NCI-H345 treated with DMSO at 0.1 percent for 48 hours (cell line): ENCODE data around the gene MCAM.

Source experiments
- DNase-seq: peaks from one replicate; lab custom pipeline; 2025; ENCODE audit not compliant: unreplicated experiment; lab: John Stamatoyannopoulos, UW

The MCAM gene

GRCh38 chr11:119309953-119310681 is 6.8 kb downstream of the MCAM start:
- no peak for DNase-seq

- DNase-seq = no peak
These were observed 7.5 kb downstream of the MCAM start for GRCh38 chr11:119309411-119309810.

- DNase-seq = no peak
These were observed 9.0 kb downstream of the MCAM start for GRCh38 chr11:119307974-119308373.

- DNase-seq = no peak
These were observed 9.7 kb downstream of the MCAM start for GRCh38 chr11:119307219-119307618.

GRCh38 chr11:119306373-119306890 is 10.5 kb downstream of the MCAM start:
- DNase-seq = no peak

- no peak for DNase-seq
These were observed 11.2 kb downstream of the MCAM start for GRCh38 chr11:119305556-119306372.

GRCh38 chr11:119303227-119303718 is 13.7 kb downstream of the MCAM start:
- no peak for DNase-seq

GRCh38 chr11:119300198-119300964 is 16.5 kb downstream of the MCAM start:
- no peak for DNase-seq

- no peak for DNase-seq
These were observed 17.5 kb downstream of the MCAM start for GRCh38 chr11:119299416-119299815.

GRCh38 chr11:119298726-119299125 is 18.2 kb downstream of the MCAM start:
- DNase-seq = no peak

GRCh38 chr11:119297938-119298337 is 19.0 kb downstream of the MCAM start:
- no peak for DNase-seq

- DNase-seq = no peak
These were observed 21.8 kb downstream of the MCAM start for GRCh38 chr11:119295178-119295577.

GRCh38 chr11:119293461-119293860 is 23.5 kb downstream of the MCAM start:
- DNase-seq = no peak

- no peak for DNase-seq
These were observed 25.9 kb downstream of the MCAM start for GRCh38 chr11:119290894-119291497.

- no peak for DNase-seq
These were observed 28.7 kb downstream of the MCAM start for GRCh38 chr11:119288219-119288618.

GRCh38 chr11:119285431-119285830 is 31.5 kb downstream of the MCAM start:
- DNase-seq = no peak

- DNase-seq = no peak
These were observed 32.4 kb downstream of the MCAM start for GRCh38 chr11:119284344-119285157.

GRCh38 chr11:119282495-119282894 is 34.4 kb downstream of the MCAM start:
- DNase-seq = no peak

GRCh38 chr11:119277660-119278059 is 39.3 kb downstream of the MCAM start:
- DNase-seq = no peak

- no peak for DNase-seq
These were observed 43.2 kb downstream of the MCAM start for GRCh38 chr11:119273721-119274120.
